HG03039 (cell line): Measurements from ENCODE around the gene INSRR.

Source experiments
- ATAC-seq: cut with Tn5 transposase; IDR thresholded peaks from one replicate; pipeline ENCODE4 v1.9.1; 2021; ENCODE audit warnings: mild to moderate bottlenecking, moderate library complexity; ENCODE audit not compliant: unreplicated experiment

Gene INSRR

GRCh38 chr1:156853761-156854160 is 5.2 kb downstream of the INSRR start:
- no peak for ATAC-seq

DNA sequence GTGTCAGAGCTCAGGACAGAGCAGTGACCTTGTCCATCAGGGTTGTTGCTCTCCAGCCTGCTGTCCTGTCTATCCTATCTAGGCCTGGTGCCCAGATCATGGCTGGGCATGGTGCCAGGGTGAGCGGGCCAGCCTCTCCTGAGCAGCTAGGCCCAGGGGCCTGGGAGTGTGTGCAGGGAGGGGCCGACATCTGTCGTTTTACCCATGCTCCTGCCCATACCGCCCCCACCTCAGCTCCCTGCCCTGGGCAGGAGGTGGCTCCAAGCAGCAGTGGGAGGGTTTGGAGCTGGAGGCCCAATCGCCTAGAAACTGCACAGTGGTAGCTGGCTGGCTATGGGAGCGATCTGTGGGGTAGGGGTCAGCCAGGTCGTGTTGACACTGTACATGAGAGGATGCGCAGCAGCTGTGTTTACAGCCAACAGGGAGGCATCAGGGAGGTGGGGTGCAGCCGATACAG is 6.5 kb downstream of the INSRR start:
- ATAC-seq = no peak

DNA sequence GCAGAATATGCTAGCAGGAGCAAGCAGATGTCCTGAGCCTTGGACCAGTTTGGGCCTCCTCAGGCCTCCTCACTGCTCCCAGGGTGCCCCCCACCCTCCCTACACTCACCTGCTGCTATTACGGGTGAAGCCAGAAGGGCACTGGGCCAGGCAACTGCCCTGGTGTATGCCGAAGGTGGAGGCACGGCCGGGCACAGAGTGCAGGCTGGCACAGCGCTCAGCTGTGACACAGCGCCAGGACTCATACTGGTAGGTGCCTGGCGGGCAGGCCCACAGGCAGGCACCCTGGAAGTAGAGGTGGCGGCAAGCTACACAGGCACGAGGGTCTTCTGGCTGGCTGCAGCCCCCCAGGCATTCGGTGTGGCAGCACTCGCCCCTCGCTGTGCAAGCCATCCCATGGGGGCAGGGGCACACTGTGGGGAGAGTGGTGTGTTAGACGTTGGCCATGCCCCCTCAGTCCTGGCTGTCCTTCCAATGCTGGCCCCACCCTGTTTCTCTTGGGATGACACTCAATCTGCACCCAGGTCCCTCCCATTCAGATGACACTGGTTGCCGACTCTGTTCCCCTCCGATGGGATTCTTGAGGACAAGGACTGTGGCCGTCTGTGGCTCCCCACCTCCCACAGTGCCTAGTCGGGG is 7.0 kb downstream of the INSRR start:
- ATAC-seq = no peak

DNA sequence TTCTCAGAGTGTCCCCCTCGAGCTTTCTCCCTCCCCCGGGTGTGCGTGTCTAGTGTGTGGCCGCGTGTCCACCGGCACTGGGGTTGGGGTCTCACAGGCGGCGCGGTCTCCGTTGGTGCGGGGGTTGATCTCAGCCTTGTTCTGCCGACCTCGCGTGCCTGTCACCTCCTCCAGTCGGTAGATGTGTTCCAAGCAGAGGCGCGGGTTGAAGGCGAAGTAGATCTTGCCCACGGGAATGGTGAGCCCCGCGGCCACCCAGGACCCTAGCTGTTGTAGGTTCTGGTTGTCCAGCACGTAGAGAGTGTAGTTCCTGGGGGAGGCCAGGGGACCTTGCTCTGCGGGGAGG is 9.8 kb downstream of the INSRR start:
- ATAC-seq = no peak

DNA sequence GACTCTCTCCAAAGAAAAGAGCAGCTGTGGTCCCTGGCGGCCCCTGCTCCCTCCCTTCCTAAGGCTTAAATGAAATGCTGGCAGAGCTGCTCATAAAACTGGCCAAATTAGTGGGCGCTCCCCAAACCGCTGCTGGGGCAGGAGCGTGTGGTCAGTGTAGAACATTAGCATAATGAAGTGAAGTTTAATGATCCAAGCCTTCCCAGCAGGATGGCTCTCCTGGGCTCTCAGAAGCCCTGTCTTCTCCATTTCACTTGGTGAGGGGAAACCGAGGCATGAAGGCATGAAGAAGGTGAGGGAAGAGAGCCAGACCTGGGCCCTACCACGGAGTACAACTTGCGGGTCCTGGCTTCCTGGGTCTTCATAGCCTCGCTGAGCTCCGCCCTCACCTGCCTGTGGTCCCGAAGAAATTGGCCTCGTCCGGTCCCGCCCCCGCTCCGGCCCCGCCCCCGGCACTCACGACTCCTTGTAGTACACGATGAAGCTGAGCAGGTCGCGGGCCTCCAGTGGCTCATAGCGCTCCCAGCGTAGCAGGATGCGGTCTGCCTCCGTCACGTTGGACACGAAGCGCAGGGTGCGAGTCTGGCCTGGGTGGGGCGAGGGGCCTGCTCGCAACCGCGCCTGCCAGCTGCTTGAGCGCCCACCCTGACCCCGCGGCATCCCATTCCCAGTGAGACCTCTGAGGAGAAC is 10.3 kb downstream of the INSRR start:
- no peak for ATAC-seq

- ATAC-seq = no peak
Measured at GRCh38 chr1:156847591-156848460, 11.1 kb downstream of the INSRR start.

GRCh38 chr1:156846643-156847042 is 12.3 kb downstream of the INSRR start:
- ATAC-seq = no peak

- no peak for ATAC-seq
Measured at GRCh38 chr1:156845953-156846545, 12.9 kb downstream of the INSRR start.

- ATAC-seq = no peak
Measured at GRCh38 chr1:156845055-156845952, 13.6 kb downstream of the INSRR start.

DNA sequence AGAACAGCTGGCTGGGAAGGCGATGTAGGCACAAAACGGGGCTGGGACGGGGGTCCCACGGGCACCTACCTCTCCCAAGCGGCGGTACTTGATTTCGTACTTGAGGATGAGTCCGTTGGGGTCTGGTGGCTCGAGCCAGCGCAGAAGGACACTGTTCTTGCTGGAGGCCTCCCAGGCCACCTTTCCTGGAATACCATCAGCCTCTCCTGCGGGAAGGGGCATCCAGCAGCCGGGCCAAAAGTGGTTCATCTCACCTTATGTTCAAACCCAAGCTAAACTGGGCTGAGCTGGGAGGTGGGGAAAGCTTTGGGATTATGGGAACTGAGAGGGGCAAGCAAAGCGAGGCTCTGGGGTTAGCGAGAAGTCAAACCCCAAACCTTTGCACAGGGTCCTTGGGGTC is 14.3 kb downstream of the INSRR start:
- ATAC-seq = no peak

DNA sequence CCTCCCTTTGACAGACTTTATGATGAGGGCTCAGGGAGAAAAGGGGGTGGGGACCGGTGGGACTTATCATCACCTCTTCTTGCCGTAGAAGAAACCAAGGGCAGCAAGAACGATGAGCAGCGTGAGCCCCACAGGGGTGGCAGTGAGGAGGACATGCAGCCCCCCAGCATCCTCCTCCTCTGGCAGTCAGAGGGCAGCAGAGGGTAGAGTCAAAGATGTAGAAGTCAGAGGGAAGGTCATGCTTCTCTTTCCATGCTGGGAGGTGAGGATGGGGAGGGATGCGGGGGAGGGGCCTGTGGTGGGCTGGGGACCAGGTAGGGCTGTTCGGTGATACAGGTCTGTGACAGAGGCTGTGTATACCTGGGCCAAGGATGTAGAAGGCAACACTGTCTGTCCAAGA is 14.8 kb downstream of the INSRR start:
- ATAC-seq = no peak

GRCh38 chr1:156842618-156843300 is 16.2 kb downstream of the INSRR start:
- no peak for ATAC-seq

DNA sequence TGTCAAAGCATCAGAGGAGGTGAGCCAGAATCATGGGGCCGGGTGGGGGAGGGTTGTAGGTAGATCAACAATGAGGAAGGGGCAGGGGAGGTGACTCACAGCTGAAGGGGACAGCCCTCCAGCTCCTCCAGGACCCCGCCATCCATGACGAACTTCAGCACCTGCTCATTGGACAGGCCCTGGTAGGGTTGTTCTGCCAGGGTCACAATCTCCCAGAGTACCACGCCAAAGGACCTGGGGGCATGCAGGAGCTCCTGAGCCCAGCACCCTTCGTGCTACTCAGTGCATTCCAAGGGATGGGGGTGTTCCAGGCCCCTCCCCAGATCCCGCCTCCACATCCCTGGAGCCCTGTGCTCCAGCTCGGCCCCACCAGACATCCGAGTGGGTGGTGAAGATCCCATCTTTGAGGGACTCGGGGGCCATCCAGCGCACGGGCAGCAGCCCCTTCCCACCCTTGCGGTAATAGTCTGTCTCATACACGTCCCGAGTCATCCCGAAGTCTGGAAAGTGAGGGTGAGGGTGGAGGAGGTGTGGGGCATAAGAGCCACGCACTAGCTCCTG is 17.5 kb downstream of the INSRR start:
- ATAC-seq = no peak

DNA sequence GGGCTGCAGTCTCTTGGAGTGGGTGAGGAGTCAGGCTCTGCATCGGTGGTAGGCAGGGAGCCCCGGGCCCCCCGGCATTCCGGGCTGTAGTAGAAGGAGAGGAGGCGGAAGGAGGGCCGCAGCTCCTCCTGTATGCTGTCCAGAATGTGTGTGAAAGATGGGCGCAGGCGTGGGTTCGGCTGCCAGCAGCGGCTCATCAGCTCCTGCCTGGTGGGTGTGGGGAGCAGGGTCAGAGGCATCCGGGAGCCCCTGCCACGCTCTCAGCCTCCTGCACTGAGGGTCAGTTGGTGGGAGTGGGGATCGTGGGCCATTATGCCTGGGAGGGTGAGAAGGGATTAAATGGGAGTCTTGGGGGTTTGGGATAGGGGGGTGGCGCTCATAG is 18.0 kb downstream of the INSRR start:
- no peak for ATAC-seq

- no peak for ATAC-seq
Measured at GRCh38 chr1:156840186-156840897, 18.6 kb downstream of the INSRR start.

GRCh38 chr1:156839426-156840109 is 19.3 kb downstream of the INSRR start:
- no peak for ATAC-seq

DNA sequence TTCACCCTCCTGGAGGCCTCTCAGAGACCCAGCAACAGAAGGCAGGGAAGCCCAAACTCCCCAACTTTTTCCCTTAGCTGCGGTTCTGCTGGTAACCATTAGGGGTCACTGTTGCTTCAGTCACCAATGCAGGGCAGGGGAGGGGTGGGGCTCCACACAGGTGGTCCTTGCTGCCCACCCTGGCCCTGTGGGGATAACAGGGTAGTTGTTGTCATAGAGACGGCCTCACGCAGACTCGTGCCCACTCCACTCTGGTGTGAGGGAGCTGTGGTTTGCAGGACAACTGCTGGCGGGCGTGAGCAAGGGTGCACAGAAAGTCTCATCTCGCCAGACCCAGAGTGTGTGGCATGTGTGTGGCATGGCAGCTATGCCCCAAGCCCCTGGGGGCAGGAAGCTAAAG is 19.9 kb downstream of the INSRR start:
- no peak for ATAC-seq

GRCh38 chr1:156836892-156837291 is 22.0 kb downstream of the INSRR start:
- no peak for ATAC-seq
